CD4-positive, alpha-beta T cell treated with Interleukin-17A for 4 hours (primary cell): ENCODE data around the gene UBE2L5.
A peak's percentile ranks its signal among the peaks of the same experiment; 100 is the strongest.

Source experiments
- DNase-seq: peaks from one replicate; pipeline ENCODE4 v3.0.0-alpha.2; 2020; ENCODE audit warnings: mixed read lengths

The UBE2L5 gene

GRCh38 chr13:30406779-30407416, 15.4 kb upstream of the UBE2L5 start:
- DNase-seq = no peak

- DNase-seq = peak; percentile 96
Observed at GRCh38 chr13:30408319-30409101, 13.8 kb upstream of the UBE2L5 start.

GRCh38 chr13:30409886-30410704, 12.2 kb upstream of the UBE2L5 start:
- no peak for DNase-seq

GRCh38 chr13:30410705-30411125, 11.6 kb upstream of the UBE2L5 start:
- no peak for DNase-seq

- no peak for DNase-seq
Observed at GRCh38 chr13:30412346-30412745, 9.9 kb upstream of the UBE2L5 start.

GRCh38 chr13:30413842-30414241, 8.5 kb upstream of the UBE2L5 start:
- no peak for DNase-seq

- no peak for DNase-seq
Observed at GRCh38 chr13:30415430-30416030, 6.8 kb upstream of the UBE2L5 start.

GRCh38 chr13:30416471-30416870, 5.8 kb upstream of the UBE2L5 start:
- DNase-seq = no peak

GRCh38 chr13:30418075-30418716, 4.1 kb upstream of the UBE2L5 start:
- no peak for DNase-seq

GRCh38 chr13:30418717-30419459, 3.4 kb upstream of the UBE2L5 start:
- no peak for DNase-seq

- peak; percentile 69 for DNase-seq
Observed at GRCh38 chr13:30421093-30422053, 920 bp upstream of the UBE2L5 start.

- DNase-seq = no peak
Observed at GRCh38 chr13:30423891-30424290, 1.6 kb downstream of the UBE2L5 start.

GRCh38 chr13:30429235-30429634, 6.9 kb downstream of the UBE2L5 start:
- DNase-seq = no peak

- peak; percentile 56 for DNase-seq
Observed at GRCh38 chr13:30429721-30430694, 7.7 kb downstream of the UBE2L5 start.

GRCh38 chr13:30431269-30431940, 9.1 kb downstream of the UBE2L5 start:
- no peak for DNase-seq

- DNase-seq = no peak
Observed at GRCh38 chr13:30435911-30436451, 13.7 kb downstream of the UBE2L5 start.

GRCh38 chr13:30437177-30437576, 14.9 kb downstream of the UBE2L5 start:
- no peak for DNase-seq

GRCh38 chr13:30438286-30438685, 16.0 kb downstream of the UBE2L5 start:
- no peak for DNase-seq
